ENCODE measurements around the gene TNFRSF19. TPM values are rescaled to one million over a fixed set of nuclear protein-coding genes. Genes with fewer than 3 reads are reported as not detected.
A peak's percentile ranks its signal among the peaks of the same experiment; 100 is the strongest.

TNFRSF19 gene
- total and polyA plus RNA-seq, 2 of the 13 experiments (the other 11 are each of a cell fraction or from before 2014, with no cell fraction given): 75.3 to 77.7 TPM

- Histone ChIP-seq H3K4me1 (ENCODE audit: insufficient read depth, low read length) (peaks cover 31% of the 10 kb centered on the region), H3K27me3 (ENCODE audit: control insufficient read depth in 1 of 2, insufficient read depth in 2 of 2, low read length in 2 of 2) (no peaks in the 10 kb centered on the region), H4K20me1 (ENCODE audit: insufficient read depth, low read length) (no peaks in the 10 kb centered on the region), H3K4me3 (replicated peaks in 1 of 3; ENCODE audit: insufficient read depth in 1 of 3, low read depth in 2 of 3, low read length in 3 of 3) (no peak overlapping the region), H3K79me2 (ENCODE audit: insufficient read depth, low read length) (no peaks in the 10 kb centered on the region), H3K4me2 (ENCODE audit: low read depth, low read length) (no peak overlapping the region), H2AFZ (ENCODE audit: low read length) (no peak overlapping the region), H3K27ac (ENCODE audit: extremely low read length, insufficient read depth, low read length) (no peak overlapping the region), H3K9me3 (ENCODE audit: low read length) (no peaks in the 10 kb centered on the region), H3K36me3 (replicated peaks in 1 of 2; ENCODE audit: control insufficient read depth in 1 of 2, insufficient read depth in 2 of 2, low read length in 2 of 2) (peaks cover 10 to 44% of the 10 kb centered on the region in 2 experiments), H3K9ac (ENCODE audit: insufficient read depth, low read depth, low read length) (no peak overlapping the region)
- CTCF ChIA-PET (ENCODE audit: low intra/inter-chr PET ratio, low total read pairs): no interaction called here
- in situ Hi-C loops (cut with HindIII; ENCODE audit: extremely low pct_ligation_motif_present, low pct_unique_long_range_greater_than_20kb) (no loop called here), intact Hi-C loops (cut with micrococcal nuclease; ENCODE audit: unreplicated experiment) (no loop called here)
- BruUV-seq (replicated peaks): TSS peak; percentile 21
- peak; percentile 44 for DNase-seq (ENCODE audit: low spot score)
- 94% methylated on average over 5 of the region's 5 CpGs for WGBS (ENCODE audit: low lambda C conversion rate)
- ATAC-seq: no peak
- POLR2A ChIA-PET: interaction anchor here (1.3 to 2.9 kb wide), 3 partner anchors 19 to 21 kb away, joined by 4 to 12 read pairs (median 7); no protein-coding TSS in a partner anchor
- no peak for FAIRE-seq
- TF ChIP-seq ZNF776 (CRISPR knock-in tag; IDR thresholded peaks at IDR 0.05) (no peak), CEBPB (IDR thresholded peaks at IDR 0.05; ENCODE audit: borderline replicate concordance, low read depth, low read length) (peak; percentile 35; the same call in 1 of the 2 replicates), RXRB (CRISPR knock-in tag; IDR thresholded peaks at IDR 0.05; ENCODE audit: borderline replicate concordance) (no peak), SNAI1 (CRISPR knock-in tag; IDR thresholded peaks at IDR 0.05; ENCODE audit: borderline replicate concordance) (no peak), ZNF326 (CRISPR knock-in tag; IDR thresholded peaks at IDR 0.05; ENCODE audit: borderline replicate concordance) (no peak), HOXA9 (CRISPR knock-in tag; IDR thresholded peaks at IDR 0.05; ENCODE audit: borderline replicate concordance) (no peak), ZBTB21 (CRISPR knock-in tag; IDR thresholded peaks at IDR 0.05) (peak; percentile 86), PPARG (CRISPR knock-in tag; conservative IDR thresholded peaks at IDR 0.05) (no peak), ESRRA (CRISPR knock-in tag; IDR thresholded peaks at IDR 0.05; ENCODE audit: low read depth) (no peak), HNF4G (IDR thresholded peaks at IDR 0.05; ENCODE audit: borderline replicate concordance, low read depth, low read length) (no peak), HNF4G (CRISPR knock-in tag; IDR thresholded peaks at IDR 0.05; ENCODE audit: borderline replicate concordance, low read depth) (no peak), ARID5B (CRISPR knock-in tag; IDR thresholded peaks at IDR 0.05) (0 out of 2 replicates have a peak, but pooled peaks have one; percentile 17), FOSL2 (CRISPR knock-in tag; IDR thresholded peaks at IDR 0.05) (peak; percentile 67), TCF7 (IDR thresholded peaks at IDR 0.05; ENCODE audit: low read depth) (0 out of 2 replicates have a peak, but pooled peaks have one; percentile 11), ATF4 (CRISPR knock-in tag; IDR thresholded peaks at IDR 0.05) (peak in 1 of 2 experiments; percentile 46; a peak in 1 of 4 replicates), THAP7 (CRISPR knock-in tag; IDR thresholded peaks at IDR 0.05) (no peak)
- TF ChIP-seq, protein P1, sequence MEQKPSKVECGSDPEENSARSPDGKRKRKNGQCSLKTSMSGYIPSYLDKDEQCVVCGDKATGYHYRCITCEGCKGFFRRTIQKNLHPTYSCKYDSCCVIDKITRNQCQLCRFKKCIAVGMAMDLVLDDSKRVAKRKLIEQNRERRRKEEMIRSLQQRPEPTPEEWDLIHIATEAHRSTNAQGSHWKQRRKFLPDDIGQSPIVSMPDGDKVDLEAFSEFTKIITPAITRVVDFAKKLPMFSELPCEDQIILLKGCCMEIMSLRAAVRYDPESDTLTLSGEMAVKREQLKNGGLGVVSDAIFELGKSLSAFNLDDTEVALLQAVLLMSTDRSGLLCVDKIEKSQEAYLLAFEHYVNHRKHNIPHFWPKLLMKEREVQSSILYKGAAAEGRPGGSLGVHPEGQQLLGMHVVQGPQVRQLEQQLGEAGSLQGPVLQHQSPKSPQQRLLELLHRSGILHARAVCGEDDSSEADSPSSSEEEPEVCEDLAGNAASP (CRISPR knock-in tag; IDR thresholded peaks at IDR 0.05; ENCODE audit: borderline replicate concordance): peak; percentile 57; the same call in 1 of the 2 replicates
Measured at GRCh38 chr13:23674795-23675640, 104.8 kb downstream of the TNFRSF19 start.
